Right lobe of liver (tissue), 6 donors: ENCODE measurements around the gene MAD2L1. TPM values are rescaled to one million over a fixed set of nuclear protein-coding genes. Genes with fewer than 3 reads are reported as not detected.

Source experiments
- ATAC-seq, 4 donors: fragments of 200-7000 bp; cut with Tn5 transposase; one replicate each; pipeline ENCODE4 v1.9.1; 2020; ENCODE audit warnings: mild to moderate bottlenecking in 4 of 4, moderate library complexity in 4 of 4
- DNase-seq, 3 donors: peaks; one replicate each; pipeline ENCODE4 v3.0.0-alpha.2; 2020
- H3K27ac ChIP-seq, 3 donors: fragments of 200-600 bp; one replicate each; pipeline ENCODE4 v1.8.0; 2022
- H3K27me3 ChIP-seq, 2 donors: fragments of 200-600 bp; one replicate each; pipeline ENCODE4 v1.8.0; 2022
- H3K36me3 ChIP-seq, 4 donors: fragments of 200-600 bp; sonication (generic) in 1 of 4; one replicate each; pipeline versions ENCODE4 v1.5.1 to v1.8.0; 2017 to 2022; ENCODE audit warnings: control low read depth in 1 of 4
- H3K4me1 ChIP-seq, 4 donors: fragments of 200-600 bp; sonication (generic) in 1 of 4; one replicate each; pipeline versions ENCODE4 v1.5.1 to v1.8.0; 2017 to 2022; ENCODE audit warnings: control low read depth in 1 of 4
- H3K4me3 ChIP-seq, 3 donors: fragments of 200-600 bp; one replicate each; pipeline ENCODE4 v1.8.0; 2022
- H3K9me3 ChIP-seq, 4 donors: fragments of 200-600 bp; sonication (generic) in 1 of 4; one replicate each; pipeline versions ENCODE4 v1.5.1 to v1.8.0; 2017 to 2022; ENCODE audit warnings: control low read depth in 1 of 4
- CTCF ChIP-seq, 4 donors: fragments of 200-600 bp in 3 of 4; fragments of 450-650 bp in 1 of 4; IDR thresholded peaks; one replicate each; pipeline versions ENCODE4 v1.5.1 to v1.8.0; 2016 to 2022; ENCODE audit warnings: antibody characterized with exemption in 4 of 4, mild to moderate bottlenecking in 2 of 4
- POLR2A ChIP-seq: fragments of 450-650 bp; IDR thresholded peaks from one replicate; pipeline ENCODE4 v1.6.1; 2017; ENCODE audit warnings: antibody characterized with exemption, mild to moderate bottlenecking
- WGBS: methylation state at CpG from one replicate; pipeline ENCODE4 v1.1.6; 2018; ENCODE audit warnings: low coverage, low lambda C conversion rate; ENCODE audit not compliant: insufficient coverage; ENCODE audit errors: missing lambda C conversion rate; 5-methylcytosine and 5-hydroxymethylcytosine counted together
- intact Hi-C, 2 donors: fragments of 100-400 bp; cut with DNase I; formaldehyde crosslinking; loops; one replicate each; pipeline versions ENCODE4 v1.11.2 to v1.14.1; 2022
- total RNA-seq, 6 experiments: library from RNA; depleted of rRNA in 2 of 6; stranded (reverse); fragments of >200 nt in 2 of 6; fragmentation: NEBNext Ultra II Directional in 3 of 6; extraction: Animal tissue kit (Norgen Biotek cat#: 25700) in 3 of 6; gene quantifications; one replicate each; pipeline versions ENCODE4 v1.1.0 to v1.2.4, GENCODE V29; 2016 to 2023
- donor health status: DM: no; HTN: yes; CAD: no.
- donor health status: DM: no; HTN: no; CAD: no.
- donor health status: DM: no; HTN: no; CAD: no.
- donor health status: DM: no; HTN: yes; CAD: no.
- donor health status: DM: no; HTN: yes; CAD: no.

MAD2L1 gene
- total RNA-seq, 6 experiments from 2014 or later, result 0.86 to 1.5 (median 1.1) TPM

DNA sequence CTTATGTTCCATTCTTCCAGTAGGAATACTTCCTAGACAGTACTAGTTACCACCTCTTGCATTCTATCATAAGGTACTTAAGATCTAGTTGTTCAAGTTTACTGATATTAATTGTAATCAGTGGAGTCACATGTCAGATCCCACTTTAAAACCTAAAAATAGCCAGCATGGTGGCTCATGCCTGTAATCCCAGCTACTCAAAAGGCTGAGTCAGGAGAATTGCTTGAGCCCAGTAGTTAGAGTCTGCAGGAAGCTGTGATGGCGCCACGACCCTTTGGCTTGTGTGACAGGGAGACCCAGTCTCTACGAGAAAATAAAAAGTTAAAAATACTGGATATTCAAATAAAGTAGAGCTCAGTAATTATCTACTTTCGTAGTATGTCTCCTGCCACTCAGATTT, 57.7 kb downstream of the MAD2L1 start:
- no peak for DNase-seq
- TF ChIP-seq POLR2A, result no peak
- no peak for TF ChIP-seq CTCF (IDR thresholded peaks at IDR 0.05)
- WGBS, result 40% methylated on average over 4 of the region's 4 CpGs
- Histone ChIP-seq H3K27me3 (no peaks in the 10 kb centered on the region), H3K4me1 (no peaks in the 10 kb centered on the region), H3K4me3 (no peak overlapping the region), H3K36me3 (no peaks in the 10 kb centered on the region), H3K27ac (no peak overlapping the region), H3K9me3 (no peaks in the 10 kb centered on the region)
- no peak for ATAC-seq
- intact Hi-C loops, result no loop called here

GRCh38 chr4:120007896-120008436, 58.7 kb downstream of the MAD2L1 start:
- 71% methylated on average over 5 of the region's 5 CpGs for WGBS
- H3K36me3 ChIP-seq, result no peaks in the 10 kb centered on the region
- no peaks in the 10 kb centered on the region for H3K9me3 ChIP-seq
- no peak overlapping the region for H3K27ac ChIP-seq
- no peaks in the 10 kb centered on the region for H3K27me3 ChIP-seq
- H3K4me1 ChIP-seq, result no peaks in the 10 kb centered on the region
- H3K4me3 ChIP-seq, result no peak overlapping the region
- intact Hi-C loops, result no loop called here
- no peak for TF ChIP-seq POLR2A
- no peak for TF ChIP-seq CTCF (IDR thresholded peaks at IDR 0.05)
- DNase-seq (no peak), ATAC-seq (no peak)

- no peak for TF ChIP-seq POLR2A
- no peak for TF ChIP-seq CTCF (IDR thresholded peaks at IDR 0.05)
- Histone ChIP-seq H3K27ac (no peak overlapping the region), H3K27me3 (no peaks in the 10 kb centered on the region), H3K4me3 (no peak overlapping the region), H3K9me3 (no peaks in the 10 kb centered on the region), H3K4me1 (no peaks in the 10 kb centered on the region), H3K36me3 (no peaks in the 10 kb centered on the region)
- ATAC-seq, result no peak
- WGBS, result 29% methylated on average over 5 of the region's 5 CpGs
- no peak for DNase-seq
- intact Hi-C loops, result no loop called here
These were observed 59.3 kb downstream of the MAD2L1 start for GRCh38 chr4:120007191-120007871.
